Caco-2 (cell line): ENCODE results near the gene AMOTL2. TPM values are rescaled to one million over a fixed set of nuclear protein-coding genes. Genes with fewer than 3 reads are reported as not detected.

Experiments
- Bru-seq: library from RNA; stranded (reverse); fragments of 400-500 nt; gene quantifications from one replicate; lab custom pipeline; 2021; lab: Mats Ljungman, UMichigan
- BruChase-seq, 2 experiments: library from RNA; stranded (reverse); fragments of 400-500 nt; gene quantifications; one replicate each; lab custom pipeline; 2021; lab: Mats Ljungman, UMichigan
- BruUV-seq: library from RNA; stranded (reverse); fragments of 400-500 nt; replicated peaks from 2 replicates; lab custom pipeline; 2021; lab: Mats Ljungman, UMichigan
- CTCF ChIA-PET: fragments of 300-600 bp; sonication (Branson Sonifier 250); formaldehyde crosslinking; loops from one replicate; lab custom pipeline; 2022; ENCODE audit warnings: antibody characterized with exemption; lab: Charles Lee
- POLR2A ChIA-PET: fragments of 300-600 bp; sonication (Branson Sonifier 250); formaldehyde crosslinking; loops from one replicate; lab custom pipeline; 2022; ENCODE audit warnings: antibody characterized with exemption; lab: Charles Lee
- DNase-seq, 2 experiments: peaks; one replicate each; pipeline versions ENCODE4 v3.0.0 to v3.0.0-alpha.2; 2020 to 2022
- H3K27me3 ChIP-seq: replicated peaks from 2 replicates; pipeline ENCODE4 v1.6.0; 2011; ENCODE audit warnings: low read length; ENCODE audit not compliant: control insufficient read depth, insufficient read depth
- H3K36me3 ChIP-seq: 2 replicates; pipeline ENCODE4 v1.5.1; 2011; ENCODE audit warnings: low read length; ENCODE audit not compliant: control insufficient read depth, insufficient read depth
- H3K4me1 ChIP-seq: fragments of 250-450 bp; sonication (Bioruptor Pico); 2 replicates; pipeline ENCODE4 v1.5.1; 2020; ENCODE audit warnings: mild to moderate bottlenecking
- H3K4me3 ChIP-seq: 2 replicates; pipeline ENCODE4 v1.5.1; 2011; ENCODE audit warnings: low read depth, mild to moderate bottlenecking, control low read depth, low read length
- H3K9me3 ChIP-seq: fragments of 250-450 bp; sonication (Bioruptor Pico); 2 replicates; pipeline ENCODE4 v1.5.1; 2020; ENCODE audit warnings: mild to moderate bottlenecking, moderate library complexity
- H3K27ac Mint-ChIP-seq: one replicate; pipeline ENCODE4 v1.8.0; 2022; ENCODE audit warnings: mixed read lengths; ENCODE audit not compliant: unreplicated experiment
- H3K27me3 Mint-ChIP-seq: one replicate; pipeline ENCODE4 v1.8.0; 2022; ENCODE audit warnings: mixed read lengths; ENCODE audit not compliant: insufficient read depth, unreplicated experiment
- H3K36me3 Mint-ChIP-seq: one replicate; pipeline ENCODE4 v1.8.0; 2022; ENCODE audit warnings: mild to moderate bottlenecking, mixed read lengths; ENCODE audit not compliant: insufficient read depth, unreplicated experiment
- H3K4me1 Mint-ChIP-seq: one replicate; pipeline ENCODE4 v1.8.0; 2022; ENCODE audit warnings: low read depth, mixed read lengths; ENCODE audit not compliant: unreplicated experiment
- H3K4me3 Mint-ChIP-seq: one replicate; pipeline ENCODE4 v1.8.0; 2022; ENCODE audit warnings: mild to moderate bottlenecking, moderate library complexity, mixed read lengths; ENCODE audit not compliant: unreplicated experiment
- H3K9me3 Mint-ChIP-seq: one replicate; pipeline ENCODE4 v1.8.0; 2022; ENCODE audit warnings: mixed read lengths; ENCODE audit not compliant: unreplicated experiment
- intact Hi-C: fragments of 100-400 bp; cut with micrococcal nuclease; formaldehyde crosslinking; loops from one replicate; pipeline ENCODE4 v1.10.0; 2022; ENCODE audit not compliant: unreplicated experiment
- long read RNA-seq: library from polyadenylated mRNA; stranded (forward); transcript quantifications from one replicate; pipeline ENCODE4 v2.0.0, GENCODE V29; 2022
- total RNA-seq: library from RNA; stranded (reverse); gene quantifications from 2 replicates; pipeline ENCODE4 v1.2.3, GENCODE V29; 2022
- TF ChIP-seq, protein P1 (sequence below), 2 experiments: fragments of 200-600 bp in 1 of 2; IDR thresholded peaks; 1 replicate in 1 of 2; 2 replicates in 1 of 2; pipeline versions ENCODE4 v1.5.1 to v1.8.0; 2011 to 2022; ENCODE audit warnings: antibody characterized with exemption in 1 of 2, control low read depth in 1 of 2, inconsistent platforms in 1 of 2, low read depth in 1 of 2, low read length in 1 of 2, mild to moderate bottlenecking in 1 of 2, moderate library complexity in 1 of 2; ENCODE audit not compliant: insufficient read depth in 1 of 2, severe bottlenecking in 1 of 2, unreplicated experiment in 1 of 2

The AMOTL2 gene
- total RNA-seq (220 and 271 TPM in 2 replicates), Bru-seq, nascent RNA (percentile 99 among the genes with signal in this experiment), BruChase-seq, experiment 1, labeled RNA remaining after a 2-hour chase (percentile 97 among the genes with signal in this experiment), BruChase-seq, experiment 2, labeled RNA remaining after a 6-hour chase (percentile 91 among the genes with signal in this experiment)
- long read RNA-seq, full-length matches to known transcripts = 154 of 288 reads
- long read RNA-seq, partial matches to known transcripts = 116 of 288 reads
- long read RNA-seq, other reads (novel, unspliced or antisense) = 18 of 288 reads

DNA sequence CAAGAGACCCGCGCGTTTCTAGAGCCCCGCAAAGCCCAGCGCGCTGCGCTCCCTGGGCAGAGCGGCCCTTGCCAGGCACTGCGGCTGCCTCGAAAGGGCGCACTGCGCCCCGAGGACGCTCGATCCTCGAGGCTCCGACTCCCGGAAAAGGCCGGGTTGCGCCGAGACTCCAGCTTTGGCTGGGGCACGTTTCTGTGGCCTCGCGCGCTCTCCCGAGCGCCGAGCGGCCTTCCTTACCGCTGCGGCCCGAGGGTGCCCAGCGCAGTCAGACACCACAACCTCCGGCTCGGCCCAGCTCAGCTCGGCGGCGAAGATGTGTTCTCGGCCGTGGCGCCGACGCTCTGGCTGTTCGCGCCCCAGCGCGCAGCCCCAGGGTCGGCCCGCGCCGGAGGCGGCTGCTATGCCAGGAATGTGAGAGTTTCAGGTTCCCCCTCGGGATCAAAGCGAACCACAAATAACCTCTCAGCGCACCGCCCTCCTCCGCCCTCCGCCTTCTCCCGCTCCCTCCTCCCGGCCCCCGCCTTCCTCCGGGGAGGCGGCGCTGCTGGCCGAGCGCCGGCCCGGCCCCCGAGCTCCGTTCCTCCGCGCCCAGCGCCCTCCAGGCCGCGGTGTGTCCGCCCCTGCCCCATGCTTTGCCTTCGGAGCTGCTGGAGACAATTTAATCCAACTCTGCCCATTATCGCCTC lies at the start of gene AMOTL2:
TSS of gene AMOTL2 (minus strand) at position 343 of the 686 bp plus-strand sequence. CDS start 3,014 bp downstream, outside the sequence.
- ChIA-PET POLR2A (interaction anchor here (0.6 to 4.6 kb wide), 26 partner anchors 9 to 1768 kb away, joined by 3 to 70 read pairs (median 3); partner anchors contain the start of genes ANAPC13 and CEP63), CTCF (interaction anchor here (1.0 to 2.0 kb wide), 8 partner anchors 8 to 161 kb away, joined by 3 to 13 read pairs (median 6); partner anchors contain the start of genes ANAPC13 and CEP63)
- Histone ChIP-seq H3K36me3 (peaks cover 15% of the 10 kb centered on the region), H3K4me1 (peaks cover 60% of the 10 kb centered on the region), H3K9me3 (no peaks in the 10 kb centered on the region), H3K4me3 (peak within 1 kb of the TSS; percentile 92), H3K27me3 (no peaks in the 10 kb centered on the region)
- Mint-ChIP-seq H3K4me3 (peak within 1 kb of the TSS; percentile 85), H3K9me3 (no peaks in the 10 kb centered on the region), H3K27ac (peak within 1 kb of the TSS; percentile 77), H3K27me3 (no peaks in the 10 kb centered on the region), H3K4me1 (peaks cover 43% of the 10 kb centered on the region), H3K36me3 (peaks cover 60% of the 10 kb centered on the region)
- BruUV-seq = no TSS peak
- intact Hi-C loops = loop anchor here (1.0 to 2.0 kb wide), 4 partner anchors 10 to 100 kb away; no protein-coding TSS in a partner anchor
- peak; percentile 97 for DNase-seq
- TF ChIP-seq, protein P1, sequence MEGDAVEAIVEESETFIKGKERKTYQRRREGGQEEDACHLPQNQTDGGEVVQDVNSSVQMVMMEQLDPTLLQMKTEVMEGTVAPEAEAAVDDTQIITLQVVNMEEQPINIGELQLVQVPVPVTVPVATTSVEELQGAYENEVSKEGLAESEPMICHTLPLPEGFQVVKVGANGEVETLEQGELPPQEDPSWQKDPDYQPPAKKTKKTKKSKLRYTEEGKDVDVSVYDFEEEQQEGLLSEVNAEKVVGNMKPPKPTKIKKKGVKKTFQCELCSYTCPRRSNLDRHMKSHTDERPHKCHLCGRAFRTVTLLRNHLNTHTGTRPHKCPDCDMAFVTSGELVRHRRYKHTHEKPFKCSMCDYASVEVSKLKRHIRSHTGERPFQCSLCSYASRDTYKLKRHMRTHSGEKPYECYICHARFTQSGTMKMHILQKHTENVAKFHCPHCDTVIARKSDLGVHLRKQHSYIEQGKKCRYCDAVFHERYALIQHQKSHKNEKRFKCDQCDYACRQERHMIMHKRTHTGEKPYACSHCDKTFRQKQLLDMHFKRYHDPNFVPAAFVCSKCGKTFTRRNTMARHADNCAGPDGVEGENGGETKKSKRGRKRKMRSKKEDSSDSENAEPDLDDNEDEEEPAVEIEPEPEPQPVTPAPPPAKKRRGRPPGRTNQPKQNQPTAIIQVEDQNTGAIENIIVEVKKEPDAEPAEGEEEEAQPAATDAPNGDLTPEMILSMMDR (IDR thresholded peaks at IDR 0.05; ENCODE audit: insufficient read depth in 1 of 2, low read depth in 1 of 2, low read length in 1 of 2, severe bottlenecking in 1 of 2, unreplicated experiment in 1 of 2) = no peak

DNA sequence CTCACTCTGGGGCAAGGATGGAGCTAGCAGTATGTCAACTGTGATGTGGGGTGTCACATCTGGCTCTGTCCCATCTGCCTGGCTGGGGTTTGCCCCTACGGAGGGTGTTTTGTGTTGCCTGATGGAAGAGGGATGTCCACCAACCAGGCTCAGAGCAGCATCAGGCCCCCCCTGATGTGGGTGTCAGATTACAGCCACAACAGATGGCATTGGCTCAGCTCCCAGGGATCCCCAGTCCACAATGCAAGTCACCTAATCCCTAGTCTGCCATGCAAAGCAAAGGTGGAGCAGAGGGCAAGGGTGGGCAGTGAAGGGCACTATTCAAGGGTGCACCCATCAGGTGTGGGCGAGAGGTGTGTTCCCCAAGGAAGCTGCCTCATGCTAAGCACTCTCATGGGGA lies 48.9 kb upstream of the AMOTL2 start:
- TF ChIP-seq, protein P1 (IDR thresholded peaks at IDR 0.05; ENCODE audit: insufficient read depth in 1 of 2, low read depth in 1 of 2, low read length in 1 of 2, severe bottlenecking in 1 of 2, unreplicated experiment in 1 of 2) = no peak
- Histone ChIP-seq H3K4me3 (no peak overlapping the region), H3K36me3 (no peaks in the 10 kb centered on the region), H3K9me3 (no peaks in the 10 kb centered on the region), H3K4me1 (no peaks in the 10 kb centered on the region; the same call in 1 of the 2 replicates), H3K27me3 (no peaks in the 10 kb centered on the region)
- H3K36me3 Mint-ChIP-seq = no peaks in the 10 kb centered on the region
- POLR2A ChIA-PET = no interaction called here
- CTCF ChIA-PET = no interaction called here
- no peak overlapping the region for H3K27ac Mint-ChIP-seq
- BruUV-seq = no TSS peak
- peaks cover 10% of the 10 kb centered on the region for H3K4me1 Mint-ChIP-seq
- intact Hi-C loops = no loop called here
- no peaks in the 10 kb centered on the region for H3K27me3 Mint-ChIP-seq
- H3K9me3 Mint-ChIP-seq = no peaks in the 10 kb centered on the region
- no peak overlapping the region for H3K4me3 Mint-ChIP-seq
- no peak for DNase-seq

DNA sequence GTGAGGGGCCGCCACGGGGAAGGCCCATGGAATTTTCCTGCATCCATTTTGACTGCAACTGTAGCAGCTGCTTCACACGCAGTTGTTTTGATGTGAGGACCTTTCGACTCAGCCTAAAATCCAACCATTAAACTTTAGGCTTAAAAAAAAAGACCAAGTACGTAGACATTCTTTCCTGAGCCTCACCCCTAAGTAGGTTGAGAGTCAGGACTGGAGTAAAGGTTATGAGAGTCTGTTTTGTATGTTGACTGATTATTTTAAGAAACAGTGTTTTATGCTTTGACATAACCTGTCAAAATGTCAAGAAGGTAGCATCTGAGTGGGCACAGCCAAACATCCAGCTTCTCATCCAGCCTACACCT lies 45.7 kb upstream of the AMOTL2 start:
- ChIA-PET POLR2A (no interaction called here), CTCF (no interaction called here)
- no peak overlapping the region for H3K4me3 ChIP-seq
- H3K9me3 ChIP-seq = no peaks in the 10 kb centered on the region
- Mint-ChIP-seq H3K27me3 (no peaks in the 10 kb centered on the region), H3K4me1 (peaks cover 10% of the 10 kb centered on the region), H3K9me3 (no peaks in the 10 kb centered on the region), H3K4me3 (no peak overlapping the region), H3K36me3 (no peaks in the 10 kb centered on the region), H3K27ac (no peak overlapping the region)
- no peaks in the 10 kb centered on the region for H3K36me3 ChIP-seq
- TF ChIP-seq, protein P1 (IDR thresholded peaks at IDR 0.05; ENCODE audit: insufficient read depth in 1 of 2, low read depth in 1 of 2, low read length in 1 of 2, severe bottlenecking in 1 of 2, unreplicated experiment in 1 of 2) = no peak
- DNase-seq = no peak
- H3K27me3 ChIP-seq = no peaks in the 10 kb centered on the region
- BruUV-seq = no TSS peak
- H3K4me1 ChIP-seq = no peaks in the 10 kb centered on the region; the same call in 1 of the 2 replicates
- intact Hi-C loops = no loop called here
